HG03159 (cell line): ENCODE measurements around the gene TRIP13.

Source experiments
- ATAC-seq: cut with Tn5 transposase; IDR thresholded peaks from one replicate; pipeline ENCODE4 v1.9.1; 2021; ENCODE audit warnings: mild to moderate bottlenecking, moderate library complexity; ENCODE audit not compliant: unreplicated experiment

The TRIP13 gene

GRCh38 chr5:963673-964531 lies 71.2 kb downstream of the TRIP13 start:
- ATAC-seq = peak; percentile 64

- ATAC-seq = no peak
Measured at GRCh38 chr5:964821-965220, 72.1 kb downstream of the TRIP13 start.

DNA sequence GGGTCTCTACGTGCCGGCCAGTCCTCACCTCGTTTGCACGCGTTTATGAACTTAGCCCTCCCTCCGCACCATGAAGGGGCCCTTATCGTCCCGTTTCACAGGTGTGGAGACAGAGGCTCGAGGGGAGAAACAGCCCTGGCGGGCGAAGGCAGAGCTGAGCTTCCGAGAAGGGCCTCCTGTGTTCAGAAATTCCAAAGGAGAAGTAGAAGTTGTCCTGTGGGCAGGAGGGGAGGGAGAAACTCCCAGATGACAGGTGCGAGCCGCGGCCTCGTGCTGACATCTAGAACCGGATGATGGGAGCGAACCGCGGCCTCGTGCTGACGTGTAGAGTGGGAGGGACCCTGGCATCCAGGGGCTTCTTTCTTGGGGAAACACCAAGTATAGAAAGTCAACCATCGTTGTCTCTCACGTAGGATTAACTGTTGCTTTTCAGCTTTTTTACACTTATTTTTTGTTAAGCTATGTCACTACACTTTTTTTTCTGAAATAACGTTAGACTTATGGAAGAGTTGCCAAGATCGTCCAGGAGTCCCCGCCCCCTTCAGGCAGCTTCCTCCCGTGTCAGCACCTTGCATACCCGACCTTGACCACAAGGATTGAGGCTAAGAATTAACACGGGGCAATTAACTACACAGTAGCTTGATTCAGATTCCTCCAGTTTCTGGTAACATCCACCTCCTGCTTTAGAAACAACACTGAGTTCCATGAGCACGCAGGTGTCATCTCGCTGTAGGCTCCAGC lies 73.1 kb downstream of the TRIP13 start:
- ATAC-seq = no peak

DNA sequence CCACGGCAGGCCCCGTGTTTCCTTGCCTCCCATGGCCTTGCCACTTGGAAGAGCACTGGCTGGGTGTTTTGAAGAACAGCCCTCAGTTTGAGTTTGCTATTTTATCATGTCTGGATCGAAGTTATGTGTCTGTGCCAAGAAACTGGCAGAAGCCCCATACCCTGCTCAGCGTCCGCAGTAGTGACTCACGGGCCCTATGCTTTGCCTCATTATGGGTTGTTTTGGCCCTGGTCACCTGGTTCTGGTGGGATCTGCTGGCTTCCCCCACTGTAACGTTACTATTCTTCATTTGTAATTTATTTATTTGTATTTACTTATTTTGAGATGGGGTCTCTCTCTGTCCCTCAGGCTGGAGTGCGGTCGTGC lies 73.6 kb downstream of the TRIP13 start:
- ATAC-seq = no peak

DNA sequence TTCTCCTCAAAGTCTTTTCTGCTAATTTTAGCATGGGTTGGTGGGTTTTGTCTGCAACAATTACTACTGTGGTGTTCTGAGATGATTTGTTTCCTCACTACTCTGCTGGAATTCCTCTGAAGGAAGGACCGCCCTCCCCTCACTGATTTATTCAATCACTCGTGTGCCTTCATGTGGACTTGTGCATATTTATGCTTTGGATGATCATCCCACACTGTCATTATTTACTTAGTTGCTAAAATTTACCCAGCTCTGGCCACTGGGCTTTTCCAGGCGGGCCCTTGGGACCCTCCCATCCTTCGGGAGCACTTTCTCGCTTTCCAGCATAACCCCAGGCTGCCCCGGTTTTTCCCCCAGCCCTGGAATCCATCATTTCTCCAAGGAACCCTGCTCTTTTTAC lies 74.3 kb downstream of the TRIP13 start:
- ATAC-seq = no peak
